ENCODE measurements around the gene SEC11C. TPM values are rescaled to one million over a fixed set of nuclear protein-coding genes. Genes with fewer than 3 reads are reported as not detected.

SEC11C gene
- total RNA-seq, 1 donor from 2014 or later = 76.3 TPM

- DNase-seq (no peak), ATAC-seq (no peak)
- H3K36me3 ChIP-seq = no peaks in the 10 kb centered on the region
- peaks cover 14% of the 10 kb centered on the region for H3K27me3 ChIP-seq (ENCODE audit: low read depth)
- TF ChIP-seq CTCF (IDR thresholded peaks at IDR 0.05) = no peak
- no peak overlapping the region for H3K4me3 ChIP-seq
- intact Hi-C loops (cut with DNase I) = no loop called here
- H3K4me1 ChIP-seq = no peaks in the 10 kb centered on the region
- H3K9me3 ChIP-seq = no peaks in the 10 kb centered on the region
- no peak overlapping the region for H3K27ac ChIP-seq
Observed at GRCh38 chr18:59101830-59102414, 37.8 kb upstream of the SEC11C start.

GRCh38 chr18:59109375-59109774 lies 30.3 kb upstream of the SEC11C start:
- no peaks in the 10 kb centered on the region for H3K36me3 ChIP-seq
- H3K4me3 ChIP-seq = no peak overlapping the region
- no peak overlapping the region for H3K27ac ChIP-seq
- H3K9me3 ChIP-seq = no peaks in the 10 kb centered on the region
- H3K27me3 ChIP-seq (ENCODE audit: low read depth) = peaks cover 41% of the 10 kb centered on the region
- DNase-seq = no peak
- no peak for ATAC-seq
- no peak for TF ChIP-seq CTCF (IDR thresholded peaks at IDR 0.05)
- H3K4me1 ChIP-seq = no peaks in the 10 kb centered on the region
- intact Hi-C loops (cut with DNase I) = no loop called here

- no peak for DNase-seq
- intact Hi-C loops (cut with DNase I) = no loop called here
- Histone ChIP-seq H3K4me1 (no peaks in the 10 kb centered on the region), H3K27me3 (ENCODE audit: low read depth) (peaks cover 26% of the 10 kb centered on the region), H3K4me3 (no peak overlapping the region), H3K9me3 (peaks cover 4% of the 10 kb centered on the region), H3K36me3 (no peaks in the 10 kb centered on the region), H3K27ac (no peak overlapping the region)
- ATAC-seq = no peak
- TF ChIP-seq CTCF (IDR thresholded peaks at IDR 0.05) = no peak
Observed at GRCh38 chr18:59114160-59114559, 25.5 kb upstream of the SEC11C start.

- TF ChIP-seq CTCF (IDR thresholded peaks at IDR 0.05) = no peak
- intact Hi-C loops (cut with DNase I) = no loop called here
- Histone ChIP-seq H3K4me1 (no peaks in the 10 kb centered on the region), H3K27ac (no peak overlapping the region), H3K36me3 (no peaks in the 10 kb centered on the region), H3K4me3 (no peak overlapping the region), H3K27me3 (ENCODE audit: low read depth) (peaks cover 10% of the 10 kb centered on the region), H3K9me3 (no peaks in the 10 kb centered on the region)
- ATAC-seq (peak in 1 of 2 donors; percentile 26), DNase-seq (no peak)
Observed at GRCh38 chr18:59123588-59124369, 15.9 kb upstream of the SEC11C start.

GRCh38 chr18:59124370-59124704 lies 15.3 kb upstream of the SEC11C start:
- DNase-seq = no peak
- no peak for TF ChIP-seq CTCF (IDR thresholded peaks at IDR 0.05)
- peaks cover 10% of the 10 kb centered on the region for H3K27me3 ChIP-seq (ENCODE audit: low read depth)
- intact Hi-C loops (cut with DNase I) = no loop called here
- no peak overlapping the region for H3K4me3 ChIP-seq
- ATAC-seq = peak in 1 of 2 donors; percentile 72
- H3K27ac ChIP-seq = no peak overlapping the region
- H3K9me3 ChIP-seq = no peaks in the 10 kb centered on the region
- H3K36me3 ChIP-seq = no peaks in the 10 kb centered on the region
- H3K4me1 ChIP-seq = no peaks in the 10 kb centered on the region
